ENCODE measurements around the gene IDUA.

DNA sequence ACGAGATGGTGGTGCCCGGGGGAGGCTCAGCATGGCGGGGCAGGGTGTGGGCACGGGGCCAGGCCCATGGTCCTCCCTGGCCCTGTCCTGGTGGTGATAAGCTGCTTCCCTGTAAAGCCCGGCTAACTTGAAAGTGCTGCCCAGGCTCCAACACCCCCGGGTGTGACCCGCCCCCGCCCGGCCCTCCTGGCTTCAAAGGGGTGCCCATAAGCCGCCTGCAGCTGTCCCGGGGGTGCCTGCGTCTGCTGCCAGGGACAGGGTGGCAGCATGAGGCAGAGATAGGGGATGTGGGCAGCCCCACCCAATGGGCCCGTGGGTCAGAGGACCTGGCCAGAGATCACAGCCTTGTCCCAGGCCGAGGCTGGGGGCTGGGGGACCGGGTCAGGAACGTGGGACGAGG lies 42.7 kb downstream of the IDUA start:
- TF ChIP-seq EZH2 (IDR thresholded peaks at IDR 0.05; ENCODE audit: low read length, unreplicated experiment): no peak
- TF ChIP-seq, protein P1, sequence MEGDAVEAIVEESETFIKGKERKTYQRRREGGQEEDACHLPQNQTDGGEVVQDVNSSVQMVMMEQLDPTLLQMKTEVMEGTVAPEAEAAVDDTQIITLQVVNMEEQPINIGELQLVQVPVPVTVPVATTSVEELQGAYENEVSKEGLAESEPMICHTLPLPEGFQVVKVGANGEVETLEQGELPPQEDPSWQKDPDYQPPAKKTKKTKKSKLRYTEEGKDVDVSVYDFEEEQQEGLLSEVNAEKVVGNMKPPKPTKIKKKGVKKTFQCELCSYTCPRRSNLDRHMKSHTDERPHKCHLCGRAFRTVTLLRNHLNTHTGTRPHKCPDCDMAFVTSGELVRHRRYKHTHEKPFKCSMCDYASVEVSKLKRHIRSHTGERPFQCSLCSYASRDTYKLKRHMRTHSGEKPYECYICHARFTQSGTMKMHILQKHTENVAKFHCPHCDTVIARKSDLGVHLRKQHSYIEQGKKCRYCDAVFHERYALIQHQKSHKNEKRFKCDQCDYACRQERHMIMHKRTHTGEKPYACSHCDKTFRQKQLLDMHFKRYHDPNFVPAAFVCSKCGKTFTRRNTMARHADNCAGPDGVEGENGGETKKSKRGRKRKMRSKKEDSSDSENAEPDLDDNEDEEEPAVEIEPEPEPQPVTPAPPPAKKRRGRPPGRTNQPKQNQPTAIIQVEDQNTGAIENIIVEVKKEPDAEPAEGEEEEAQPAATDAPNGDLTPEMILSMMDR (conservative IDR thresholded peaks at IDR 0.05; ENCODE audit: low read depth, low read length): no peak
